ENCODE results near the gene TMSB15A. TPM values are rescaled to one million over a fixed set of nuclear protein-coding genes. Genes with fewer than 3 reads are reported as not detected.

Gene TMSB15A
- total RNA-seq, 1 experiment from 2014 or later = not detected

Other genes starting within 250 kb of the TMSB15A start
- gene NXF2B, start 76.7 kb downstream of the TMSB15A start, total RNA-seq (2022) = not detected in 2 replicates
- not detected in 2 replicates for gene TCP11X2, start 44.9 kb downstream of the TMSB15A start, total RNA-seq (2022)
- gene ARMCX5, start 82.8 kb upstream of the TMSB15A start, total RNA-seq (2022) = 15.2 and 16.3 TPM in 2 replicates
- 1.2 and 2.0 TPM in 2 replicates for gene GPRASP1, start 134.7 kb upstream of the TMSB15A start, total RNA-seq (2022)
- 4.0 and 4.9 TPM in 2 replicates for gene GPRASP2, start 195.7 kb upstream of the TMSB15A start, total RNA-seq (2022)
- gene GPRASP3, start 204.0 kb upstream of the TMSB15A start, total RNA-seq (2022) = 1.6 and 2.5 TPM in 2 replicates